Measurements from ENCODE around the gene CYP2C8.

CYP2C8 gene

DNA sequence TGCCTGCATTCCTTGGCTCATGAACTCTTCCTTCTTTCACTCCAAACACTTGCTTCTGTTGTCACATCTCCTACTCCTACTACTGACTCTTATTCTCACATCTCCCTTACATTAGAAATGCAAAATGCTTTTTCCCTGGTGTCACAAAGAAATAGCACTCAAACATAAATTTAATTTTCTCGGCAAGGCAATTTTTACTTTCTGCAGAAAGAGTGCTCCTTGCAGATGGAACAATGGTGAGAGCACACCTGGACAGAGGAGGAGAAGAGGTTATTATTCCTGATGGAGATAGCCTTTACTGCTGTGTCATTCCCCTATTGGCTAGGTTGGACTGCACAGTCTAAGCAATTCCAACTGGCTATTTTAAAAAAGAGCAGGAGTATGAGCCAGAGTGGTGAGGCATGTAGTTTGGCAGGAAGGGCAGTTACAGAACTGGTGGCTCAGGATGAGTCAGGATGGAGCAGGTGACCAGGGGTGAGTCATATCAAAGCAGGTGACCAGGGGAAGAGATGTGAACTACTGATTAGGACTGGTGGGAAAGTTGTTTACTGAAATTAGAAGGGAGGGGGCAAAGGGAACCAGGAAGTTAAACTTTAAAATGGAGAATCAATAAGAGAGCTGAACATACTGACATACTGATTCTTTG lies 77.9 kb downstream of the CYP2C8 start:
- no peak for DNase-seq
- in situ Hi-C loops (cut with HindIII; ENCODE audit: low pct_ligation_motif_present, low pct_unique_long_range_greater_than_20kb, low sequenced_read_pairs): no loop called here

DNA sequence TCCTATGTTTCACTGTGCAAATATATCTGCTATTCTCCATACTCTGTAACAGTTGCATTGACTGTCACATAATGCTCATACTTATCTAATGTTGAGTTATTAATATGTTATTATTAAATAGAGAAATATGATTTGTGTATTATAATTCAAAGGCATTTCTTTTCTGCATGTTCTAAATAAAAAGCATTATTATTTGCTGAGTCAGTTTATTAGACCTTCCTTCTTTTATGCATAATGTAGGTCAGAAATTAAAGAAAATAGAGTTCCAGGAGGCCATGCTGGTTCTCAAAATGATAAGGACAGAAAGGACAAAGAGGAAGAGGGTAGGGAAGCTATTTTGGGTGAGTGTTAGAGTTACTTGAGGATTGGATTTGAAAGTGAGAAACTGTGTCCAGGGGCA lies 80.1 kb downstream of the CYP2C8 start:
- in situ Hi-C loops (cut with HindIII; ENCODE audit: low pct_ligation_motif_present, low pct_unique_long_range_greater_than_20kb, low sequenced_read_pairs): no loop called here
- DNase-seq: no peak

Measured in ACHN (cell line).